GM19238 (cell line): Measurements from ENCODE around the gene BPIFB6.

ENCODE experiments used
- DNase-seq: peaks from one replicate; pipeline ENCODE4 v3.0.0; 2011; ENCODE audit warnings: low spot score; ENCODE audit not compliant: insufficient read length

BPIFB6 gene

GRCh38 chr20:33059741-33060390, 28.4 kb downstream of the BPIFB6 start:
- DNase-seq = no peak

- no peak for DNase-seq
Measured at GRCh38 chr20:33061658-33062028, 30.2 kb downstream of the BPIFB6 start.

GRCh38 chr20:33062105-33062824, 30.8 kb downstream of the BPIFB6 start:
- DNase-seq = no peak

GRCh38 chr20:33062825-33063149, 31.3 kb downstream of the BPIFB6 start:
- DNase-seq = no peak

GRCh38 chr20:33063271-33063670, 31.8 kb downstream of the BPIFB6 start:
- DNase-seq = no peak

- DNase-seq = no peak
Measured at GRCh38 chr20:33064572-33065287, 33.3 kb downstream of the BPIFB6 start.

GRCh38 chr20:33065785-33066184, 34.3 kb downstream of the BPIFB6 start:
- no peak for DNase-seq

GRCh38 chr20:33067806-33068205, 36.4 kb downstream of the BPIFB6 start:
- no peak for DNase-seq

- DNase-seq = no peak
Measured at GRCh38 chr20:33068251-33068939, 36.9 kb downstream of the BPIFB6 start.

- DNase-seq = no peak
Measured at GRCh38 chr20:33069673-33070072, 38.2 kb downstream of the BPIFB6 start.

- DNase-seq = no peak
Measured at GRCh38 chr20:33070111-33071053, 38.9 kb downstream of the BPIFB6 start.

GRCh38 chr20:33071198-33071597, 39.8 kb downstream of the BPIFB6 start:
- DNase-seq = no peak

GRCh38 chr20:33072362-33072761, 40.9 kb downstream of the BPIFB6 start:
- DNase-seq = no peak

GRCh38 chr20:33072813-33073212, 41.4 kb downstream of the BPIFB6 start:
- DNase-seq = no peak

- DNase-seq = no peak
Measured at GRCh38 chr20:33074675-33075074, 43.2 kb downstream of the BPIFB6 start.

GRCh38 chr20:33075281-33075680, 43.8 kb downstream of the BPIFB6 start:
- DNase-seq = no peak

- no peak for DNase-seq
Measured at GRCh38 chr20:33076662-33077372, 45.4 kb downstream of the BPIFB6 start.

- no peak for DNase-seq
Measured at GRCh38 chr20:33079259-33079658, 47.8 kb downstream of the BPIFB6 start, which contains the start of gene BPIFB4. Gene BPIFB4, plus strand, starts transcription at chr20:33079643. Its CDS starts 1,884 bp downstream, at chr20:33081527.

- DNase-seq = no peak
Measured at GRCh38 chr20:33081411-33082154, 50.1 kb downstream of the BPIFB6 start.
